NCI-H1417 treated with DMSO at 0.1 percent for 48 hours (cell line): ENCODE results near the gene NMT2.
A peak's percentile ranks its signal among the peaks of the same experiment; 100 is the strongest.

ENCODE experiments used
- DNase-seq: peaks from one replicate; lab custom pipeline; 2025; lab: John Stamatoyannopoulos, UW

The NMT2 gene

DNA sequence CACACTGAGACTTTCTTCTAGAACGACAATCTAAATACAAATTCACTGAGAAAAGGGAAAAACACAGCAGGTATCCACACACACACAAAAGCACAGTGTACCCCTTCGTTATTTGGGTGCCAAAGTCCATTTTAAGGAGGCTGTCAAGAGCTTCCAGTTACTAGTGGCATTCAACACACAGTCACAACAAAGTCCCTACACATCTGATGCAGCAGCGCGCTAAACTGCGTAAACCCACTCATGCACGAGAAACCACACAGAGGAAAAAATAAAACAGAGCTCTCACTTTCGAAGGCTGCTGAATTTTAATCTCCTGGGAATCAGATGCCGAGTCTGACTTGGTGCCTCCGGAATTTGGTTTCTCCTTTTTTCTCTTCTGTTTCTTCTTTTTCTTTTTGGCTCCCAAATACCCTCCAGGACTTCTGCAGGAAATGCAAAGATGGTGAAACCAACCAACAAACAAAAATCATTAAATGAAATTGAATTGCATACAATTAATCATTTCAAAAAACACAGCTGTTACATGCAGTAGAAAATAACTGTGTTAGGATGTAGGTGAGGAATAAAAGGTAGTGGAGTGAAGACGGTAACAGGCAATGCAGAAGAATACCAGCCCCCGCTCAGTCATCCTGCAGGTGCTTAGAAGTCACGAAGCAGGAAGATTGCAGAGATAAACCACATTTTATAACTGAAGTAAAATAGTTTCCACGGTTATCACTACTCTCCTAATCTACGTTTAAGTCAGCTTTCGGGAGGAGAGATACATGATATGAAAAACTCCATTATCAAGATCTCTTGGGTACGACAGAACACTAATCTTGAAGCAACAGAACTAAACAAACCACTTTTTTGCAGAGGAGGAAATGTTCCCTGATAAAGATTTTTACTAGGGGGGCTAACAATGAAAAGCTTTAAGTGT is 27.1 kb downstream of the NMT2 start:
- no peak for DNase-seq

DNA sequence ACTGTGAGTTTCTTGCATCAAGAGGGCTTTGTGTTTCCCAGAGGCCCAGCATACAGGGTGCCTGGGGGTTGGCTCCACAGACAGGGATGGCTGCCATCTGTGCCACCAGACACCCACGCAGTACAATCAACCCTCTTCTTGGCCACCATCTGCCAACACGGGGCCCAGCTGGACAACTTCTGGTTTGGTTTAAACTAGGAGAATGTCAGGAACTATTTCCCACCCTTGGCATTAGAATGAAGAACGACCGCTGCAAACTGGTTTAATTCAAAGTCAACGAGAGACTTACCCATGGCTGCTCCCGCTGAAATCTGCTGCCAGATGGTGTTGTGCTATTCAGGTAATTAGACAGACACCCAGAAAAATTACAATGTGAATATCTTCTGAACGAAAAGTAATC is 27.8 kb downstream of the NMT2 start:
- no peak for DNase-seq

DNA sequence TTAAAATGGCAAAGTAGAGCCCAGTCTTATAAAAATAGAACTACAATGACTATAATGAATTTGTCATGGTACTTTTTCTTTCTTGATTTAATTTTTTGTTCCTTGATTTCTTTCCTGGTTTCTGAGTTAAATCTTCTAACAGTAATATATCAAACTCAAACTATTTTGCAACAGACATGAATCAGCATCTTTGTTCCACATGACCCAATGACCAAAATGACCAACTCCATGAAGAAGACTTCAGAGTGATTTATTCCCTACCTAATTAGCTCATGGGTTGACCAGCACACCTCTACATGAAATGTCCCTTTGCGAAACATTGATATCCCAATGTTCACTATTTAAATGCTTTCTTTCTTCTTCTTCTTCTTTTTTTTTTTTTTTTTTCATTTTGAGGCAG is 30.9 kb downstream of the NMT2 start:
- no peak for DNase-seq

DNA sequence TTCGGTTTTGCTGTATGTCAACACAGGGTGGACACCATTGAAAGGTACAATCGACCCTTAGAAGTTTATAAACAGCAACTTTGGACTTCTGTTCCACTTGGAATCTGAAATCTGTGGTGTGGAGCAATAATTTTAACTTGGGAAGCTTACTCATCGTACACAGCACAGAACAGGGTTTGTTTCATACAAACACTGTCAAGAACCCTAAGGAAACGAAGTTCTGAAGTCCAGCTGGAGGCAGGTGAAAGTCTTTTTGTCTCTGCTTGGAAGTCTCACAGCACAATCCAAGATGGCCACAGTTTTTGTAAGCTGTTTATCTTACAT is 31.5 kb downstream of the NMT2 start:
- no peak for DNase-seq

DNA sequence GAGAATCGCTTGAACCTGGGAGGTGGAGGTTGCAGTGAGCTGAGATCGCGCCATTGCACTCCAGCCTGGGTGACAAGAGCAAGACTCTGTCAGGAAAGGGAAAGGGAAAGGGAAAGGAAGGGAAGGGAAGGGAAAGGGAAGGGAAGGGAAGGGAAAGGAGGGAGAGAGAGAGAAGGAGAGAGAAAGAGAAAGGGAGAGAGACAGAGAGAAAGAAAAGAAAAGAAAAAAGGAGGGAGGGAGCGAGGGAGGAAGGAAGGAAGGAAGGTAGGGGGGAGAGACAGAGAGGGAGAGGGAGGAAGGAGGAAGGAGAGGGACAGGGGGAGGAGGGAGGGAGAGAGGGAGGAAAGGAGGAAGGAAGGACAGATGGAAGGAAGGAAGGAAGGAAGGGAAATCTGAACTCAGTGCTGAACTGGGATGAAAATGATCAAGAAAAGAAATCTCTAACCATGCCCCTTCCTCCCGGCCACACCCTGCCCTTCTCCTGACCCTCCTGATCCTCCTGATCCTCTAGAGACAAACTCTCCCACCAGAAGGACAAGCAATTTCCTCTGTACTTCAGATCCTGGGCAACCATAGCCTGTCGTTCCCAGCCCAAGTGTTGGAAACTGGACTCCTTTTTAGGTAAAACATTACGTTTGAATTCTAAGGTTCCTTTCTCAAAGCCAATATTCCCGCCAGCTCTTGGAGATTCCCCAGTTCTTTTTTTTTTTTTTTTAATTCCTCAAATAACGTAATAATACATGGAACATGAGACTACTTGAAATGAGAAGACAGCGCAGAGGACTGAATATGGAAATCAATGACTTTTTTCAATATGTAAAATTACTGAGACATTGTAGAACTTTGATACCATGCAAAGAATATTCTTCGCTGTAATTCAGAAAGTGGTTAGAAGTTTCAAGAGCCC is 32.1 kb downstream of the NMT2 start:
- no peak for DNase-seq

DNA sequence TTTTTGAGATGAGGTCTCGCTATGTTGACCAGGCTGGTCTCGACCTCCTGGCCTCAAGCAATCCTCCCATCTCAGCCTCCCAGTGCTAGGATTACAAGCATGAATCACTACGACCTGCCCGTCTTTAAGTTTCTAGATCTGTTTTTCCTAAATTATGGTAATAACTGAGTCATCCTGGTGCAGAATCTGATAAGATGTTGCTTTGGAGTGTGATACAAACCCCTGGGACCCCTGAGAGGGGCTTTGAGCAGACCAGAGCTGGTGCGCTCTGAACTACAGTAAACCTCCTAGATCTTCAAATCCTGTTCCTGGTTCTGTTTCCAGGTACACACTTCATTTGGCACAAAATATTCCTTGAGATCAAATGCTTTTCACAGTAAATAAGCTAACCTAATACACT is 37.2 kb downstream of the NMT2 start:
- no peak for DNase-seq

DNA sequence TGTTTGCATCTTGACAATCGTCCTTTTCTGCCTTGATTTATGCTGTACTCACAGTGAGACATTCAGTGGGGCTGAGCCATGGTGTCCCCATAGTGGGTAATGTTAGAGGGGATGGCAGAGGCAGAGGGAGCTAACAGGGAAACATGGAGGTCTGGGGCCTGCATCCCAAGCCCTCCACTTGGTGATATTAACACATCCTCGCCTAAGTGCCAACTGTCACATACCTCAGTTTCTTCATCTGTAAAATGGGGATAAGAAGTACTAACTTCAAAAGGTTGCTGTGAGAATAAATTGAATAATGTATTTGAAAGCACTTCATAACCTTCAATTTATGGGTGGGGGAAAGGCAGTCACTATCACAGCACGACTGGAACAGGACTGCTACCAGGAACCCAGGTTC is 43.6 kb downstream of the NMT2 start:
- no peak for DNase-seq

DNA sequence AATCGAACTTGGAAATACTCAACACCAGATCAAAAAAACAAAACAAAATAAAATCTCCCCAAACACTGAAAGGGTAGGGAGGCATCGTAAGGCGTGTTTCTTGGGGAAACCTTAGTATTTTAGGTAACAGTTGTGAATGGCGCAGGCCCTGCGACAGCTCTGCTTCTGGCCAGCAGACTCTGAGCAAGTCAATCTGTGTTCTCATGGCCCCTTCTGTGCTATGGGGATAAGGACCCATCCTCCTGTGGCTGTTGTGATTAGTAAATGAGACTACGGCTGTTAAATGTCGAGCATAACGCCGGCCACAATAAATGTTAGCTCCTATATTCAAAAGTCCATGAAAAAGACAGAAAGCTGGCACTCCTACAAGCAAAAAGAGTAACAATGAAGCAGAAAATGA is 44.3 kb downstream of the NMT2 start:
- no peak for DNase-seq

DNA sequence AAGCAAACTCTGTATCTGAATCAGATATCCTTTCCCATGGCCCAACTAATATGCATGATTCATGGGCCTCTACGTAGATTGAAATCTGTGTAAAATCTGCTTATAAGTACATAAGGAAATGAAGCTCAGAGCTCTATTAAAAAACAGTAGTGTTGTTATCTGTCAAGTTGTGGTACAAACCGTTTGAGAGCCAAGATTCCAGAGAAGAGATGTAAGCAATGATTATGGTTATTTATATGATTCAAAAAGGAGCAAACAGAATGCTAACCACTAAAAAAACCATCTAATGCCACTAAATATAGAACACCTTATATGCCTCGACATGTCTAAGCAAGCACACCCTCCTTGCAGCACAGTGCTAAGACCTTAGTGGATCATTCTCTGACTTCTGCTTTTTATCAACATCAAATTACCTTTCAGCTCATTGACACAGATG is 44.7 kb downstream of the NMT2 start:
- DNase-seq: no peak

DNA sequence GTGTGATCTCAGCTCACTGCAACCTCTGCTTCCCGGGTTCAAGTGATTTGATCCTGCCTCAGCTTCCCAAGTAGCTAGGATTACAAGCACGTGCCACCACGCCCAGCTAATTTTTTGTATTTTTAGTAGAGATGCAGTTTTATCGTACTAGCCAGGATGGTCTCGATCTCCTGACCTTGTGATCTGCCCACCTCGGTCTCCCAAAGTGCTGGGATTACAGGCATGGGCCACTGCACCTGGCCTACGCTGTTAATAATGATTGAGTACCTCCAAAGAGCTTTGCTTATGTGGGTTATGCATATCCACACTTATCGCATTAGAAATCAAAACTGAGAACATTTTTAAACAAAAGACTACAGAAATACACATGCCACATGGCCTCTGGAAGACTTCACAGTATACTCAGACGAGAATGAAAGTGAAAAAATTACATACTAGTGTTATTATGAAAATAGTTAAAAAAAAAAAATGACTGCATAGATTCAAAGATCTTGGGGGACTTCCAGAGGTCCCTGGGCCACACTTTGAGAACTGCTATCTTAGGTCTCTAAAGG is 45.9 kb downstream of the NMT2 start:
- DNase-seq: no peak

DNA sequence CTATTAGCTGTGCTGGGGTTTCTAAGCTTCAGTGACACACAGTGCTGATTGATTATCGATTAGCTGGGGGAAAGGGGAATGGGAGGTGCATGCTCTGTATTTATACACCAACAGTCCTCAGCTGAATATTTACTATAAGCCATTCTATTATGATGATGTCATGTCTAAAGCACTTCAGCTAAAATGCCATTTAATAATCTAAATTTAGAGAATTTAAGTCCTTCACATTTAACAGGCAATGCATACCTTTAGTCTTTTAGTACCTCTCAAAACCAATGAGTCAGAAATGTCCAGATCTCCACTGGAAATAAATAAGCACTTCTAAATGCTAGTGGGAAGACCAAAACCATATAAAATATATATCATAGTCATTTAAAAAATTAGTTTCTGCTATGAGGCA is 46.8 kb downstream of the NMT2 start:
- no peak for DNase-seq

DNA sequence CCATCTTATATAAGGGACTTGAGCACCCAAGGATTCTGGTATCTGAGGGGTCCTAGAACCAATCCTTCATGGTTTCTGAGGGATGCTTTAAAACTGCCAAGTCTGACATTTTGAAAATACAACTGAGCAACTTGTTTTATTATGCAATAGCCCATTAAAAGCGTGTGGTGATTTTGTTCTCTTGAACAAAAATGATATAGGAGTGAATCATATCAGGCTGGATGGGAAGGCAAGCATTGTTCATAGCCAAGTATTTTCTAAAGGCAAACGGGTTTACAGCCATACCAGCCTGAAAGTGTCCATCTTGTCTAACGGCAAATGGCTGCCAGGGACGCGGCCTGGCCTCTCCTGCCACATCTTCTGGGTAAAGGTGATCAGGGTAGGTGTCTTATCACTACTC is 48.0 kb downstream of the NMT2 start:
- DNase-seq: no peak

DNA sequence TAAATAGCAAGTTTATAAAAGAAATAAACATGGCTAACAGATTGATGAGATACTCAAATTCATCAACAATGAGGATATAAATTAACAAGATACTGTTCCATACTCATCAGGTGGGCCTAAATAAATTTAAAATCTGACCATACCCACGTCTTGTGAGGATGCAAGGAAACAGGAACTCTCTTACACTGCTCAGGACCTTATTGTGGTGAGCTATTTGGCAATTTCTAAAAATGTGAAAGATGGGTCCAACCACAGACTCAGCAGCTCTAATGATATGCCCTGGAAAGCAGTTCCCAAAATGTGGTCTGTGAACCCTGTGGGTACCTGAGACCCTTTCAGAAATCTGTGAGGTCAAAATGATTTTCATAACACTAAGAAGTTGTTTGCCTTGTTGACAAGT is 49.9 kb downstream of the NMT2 start:
- no peak for DNase-seq

DNA sequence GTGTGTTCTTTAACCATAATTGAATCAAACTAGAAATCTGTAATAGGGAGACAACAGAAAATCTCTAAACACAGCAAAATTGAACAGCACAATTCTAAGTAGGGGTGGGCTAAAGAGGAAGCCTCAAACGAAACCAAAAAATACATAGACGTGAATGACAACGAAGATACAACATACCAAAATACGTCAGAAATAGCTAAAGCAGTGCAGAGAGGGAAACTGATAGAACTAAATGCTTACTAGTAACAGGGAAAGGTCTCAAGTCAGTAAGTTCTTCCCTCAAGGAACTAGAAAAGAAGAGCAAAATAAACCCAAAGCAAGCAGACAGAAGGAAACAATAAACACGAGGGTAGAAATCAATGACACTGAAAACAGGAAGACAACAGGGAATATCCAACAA is 52.3 kb downstream of the NMT2 start:
- DNase-seq: no peak

DNA sequence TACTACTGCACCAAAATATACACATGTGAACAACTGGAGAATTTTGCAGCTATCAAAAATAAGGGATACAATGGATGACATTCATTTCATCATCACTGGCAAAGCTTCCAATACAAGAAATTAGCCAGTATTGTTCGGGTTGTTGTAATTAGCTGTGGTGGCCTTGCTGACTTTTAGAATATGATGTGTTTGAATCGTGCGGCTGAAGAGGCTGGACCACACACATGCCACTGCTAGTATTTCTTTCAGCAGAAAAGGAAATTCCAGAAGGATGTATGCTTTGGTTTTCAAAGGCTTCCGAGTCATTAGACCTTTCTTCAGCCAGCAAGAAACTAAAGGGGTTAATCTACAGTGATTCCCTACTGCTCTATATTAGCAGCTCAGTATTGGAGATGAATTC is 54.7 kb downstream of the NMT2 start:
- DNase-seq: no peak

DNA sequence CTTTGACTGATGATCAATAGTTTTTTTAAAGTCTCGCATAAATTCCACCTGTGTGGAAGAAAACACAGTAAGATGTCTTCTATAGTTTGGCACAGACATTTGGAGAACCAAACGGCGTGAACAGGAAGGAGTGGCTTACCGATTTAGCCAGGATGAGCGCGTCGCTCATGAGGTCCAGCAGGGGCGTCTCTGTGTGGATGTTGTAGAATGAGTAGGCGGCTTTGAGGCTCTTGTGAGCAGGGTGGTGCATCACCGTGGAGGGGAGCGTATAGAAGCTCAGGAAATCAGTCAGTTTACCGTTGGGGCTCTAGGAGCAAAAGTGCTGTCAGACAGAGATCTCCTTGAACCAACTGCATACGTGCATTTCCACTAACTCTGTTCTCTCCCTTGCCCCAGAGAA is 55.8 kb downstream of the NMT2 start:
- DNase-seq: no peak

DNA sequence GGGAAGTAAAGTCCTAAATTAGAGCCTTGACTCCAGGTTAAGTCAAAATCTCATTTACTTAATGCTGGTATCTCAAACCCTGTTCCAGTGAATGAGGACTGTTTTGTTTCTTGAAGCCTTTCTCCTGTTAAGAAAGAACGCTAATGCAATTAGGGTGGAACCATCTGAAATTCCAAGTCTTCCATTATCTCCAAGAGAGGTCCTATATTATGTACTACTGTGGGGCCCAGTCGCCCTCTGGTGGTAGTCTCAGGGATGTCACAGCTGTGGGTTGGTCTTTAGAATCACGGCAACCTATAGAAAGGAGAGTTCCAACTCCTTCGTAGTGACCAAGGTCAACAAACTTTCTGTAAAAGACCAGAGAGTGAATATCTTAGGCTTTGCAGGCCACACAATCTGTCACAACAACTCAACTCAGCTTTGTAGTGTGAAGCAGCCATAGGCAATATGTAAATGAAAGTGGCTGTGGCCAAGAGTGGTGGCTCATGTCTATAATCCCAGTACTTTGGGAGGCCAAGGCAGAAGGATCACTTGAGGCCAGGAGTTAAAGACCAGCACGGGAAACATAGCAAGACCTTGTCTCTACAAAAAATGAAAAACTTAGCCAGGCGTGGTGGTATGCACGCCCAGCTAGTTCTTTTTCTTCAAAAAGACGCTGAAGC is 62.0 kb downstream of the NMT2 start:
- no peak for DNase-seq

DNA sequence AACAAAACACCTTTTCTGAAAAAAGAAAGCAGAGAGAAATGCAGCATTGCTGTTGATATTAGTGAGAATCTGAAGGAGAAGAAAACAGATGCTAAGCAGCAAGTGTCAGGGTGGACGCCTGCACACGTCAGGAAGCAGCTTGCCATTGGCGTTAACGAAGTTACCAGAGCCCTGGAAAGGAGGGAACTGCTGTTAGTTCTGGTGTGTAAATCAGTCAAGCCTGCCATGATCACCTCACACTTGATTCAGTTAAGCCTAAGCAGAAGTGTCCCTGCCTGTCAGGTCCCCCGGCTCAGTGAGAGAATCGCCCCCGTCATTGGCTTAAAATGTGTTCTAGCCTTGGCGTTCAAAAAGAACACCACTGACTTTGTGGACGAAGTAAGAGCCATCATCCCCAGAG is 65.0 kb downstream of the NMT2 start:
- no peak for DNase-seq

DNA sequence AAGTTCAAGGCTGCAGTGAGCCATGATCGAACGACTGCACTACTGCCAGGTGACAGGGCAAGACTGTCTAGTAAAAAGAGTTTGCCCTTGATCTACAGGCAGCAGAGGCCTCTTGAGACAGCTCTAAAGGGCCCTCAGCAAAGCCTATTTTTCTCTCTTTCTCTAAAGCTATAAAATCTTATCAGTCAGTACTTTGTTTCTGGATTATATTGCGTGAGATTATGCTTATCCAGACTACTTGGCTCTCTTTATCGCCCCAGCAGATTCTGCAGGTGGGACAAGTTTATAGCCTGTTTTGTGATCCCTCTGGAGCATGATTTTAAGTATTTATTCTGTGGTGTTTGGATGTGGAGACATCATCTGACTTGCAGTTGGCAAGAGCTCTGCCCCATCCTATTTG is 68.6 kb downstream of the NMT2 start:
- DNase-seq: no peak

DNA sequence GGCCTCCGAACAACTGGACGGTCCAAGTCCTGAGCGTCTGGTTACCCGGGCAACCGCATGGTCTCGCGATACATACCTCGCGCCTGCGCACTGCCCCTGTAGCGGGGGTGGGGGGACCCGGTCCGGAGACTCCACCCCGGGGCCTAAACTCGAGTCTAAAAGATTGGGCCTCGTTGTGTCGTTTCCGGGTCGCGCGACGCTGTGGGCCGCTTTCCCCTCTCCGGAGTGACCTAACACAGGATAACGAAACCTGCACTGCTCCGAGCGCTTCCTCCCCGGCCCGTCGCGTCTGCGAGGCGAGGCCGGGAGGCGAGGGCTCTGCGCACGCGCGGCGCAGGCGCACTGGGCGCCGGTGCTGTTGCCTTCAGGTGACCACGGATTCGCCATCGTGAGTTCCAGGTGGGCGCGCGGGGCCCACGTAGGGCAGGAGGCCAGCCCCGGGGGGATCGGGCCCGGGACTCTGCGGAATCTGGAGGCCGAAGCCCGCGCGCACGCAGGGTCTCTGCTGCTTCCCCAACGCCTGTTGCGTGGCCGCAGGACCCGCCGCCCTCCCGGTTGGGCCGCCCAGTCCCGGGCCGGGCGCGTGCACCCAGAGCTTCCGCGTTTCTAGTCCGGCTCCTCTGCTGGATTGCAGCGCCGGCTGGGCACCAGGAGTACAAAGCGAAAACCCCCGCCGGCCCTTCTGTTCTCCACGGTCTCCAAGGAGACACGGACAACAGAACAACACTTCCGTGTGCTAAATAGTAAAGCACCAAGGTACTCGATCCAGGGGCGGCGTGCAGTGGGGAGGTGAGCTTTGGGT is 71.3 kb downstream of the NMT2 start, which contains the start of gene RPP38:
TSS of gene RPP38 (plus strand) at position 345 of the 802 bp plus-strand sequence. CDS start 5,960 bp downstream, outside the sequence.
- peak; percentile 87 for DNase-seq

DNA sequence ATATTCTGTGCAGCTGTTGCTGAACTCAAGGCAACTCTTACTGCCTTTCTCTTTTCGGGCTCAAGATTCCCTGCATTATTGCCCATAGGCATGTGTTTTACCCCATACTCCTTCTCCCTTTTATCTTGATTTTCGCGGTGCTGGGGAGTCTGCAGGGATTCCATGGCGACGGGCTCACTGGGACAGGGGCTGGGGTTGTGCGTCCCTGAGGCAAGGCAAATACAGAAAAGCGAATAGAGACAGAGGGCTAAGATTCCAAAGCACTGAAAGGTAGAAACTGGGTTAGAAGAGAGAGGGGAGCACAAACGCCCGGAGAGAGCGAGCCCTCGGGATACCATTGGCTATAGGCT is 71.9 kb downstream of the NMT2 start:
- DNase-seq: no peak
